Activated T-cell treated with anti-CD3 and anti-CD28 coated beads, Interleukin-2, amount 50 U/mL, for 24 hours (primary cell): ENCODE measurements around the gene EML4.

Experiments
- DNase-seq: peaks from one replicate; pipeline ENCODE4 v3.0.0-alpha.2; 2020
- H3K27ac Mint-ChIP-seq: 2 replicates; pipeline ENCODE4 v1.8.0; 2020; ENCODE audit warnings: mild to moderate bottlenecking, mixed read lengths
- H3K27me3 Mint-ChIP-seq: 2 replicates; pipeline ENCODE4 v1.8.0; 2020; ENCODE audit warnings: mixed read lengths
- H3K36me3 Mint-ChIP-seq: 2 replicates; pipeline ENCODE4 v1.8.0; 2020; ENCODE audit warnings: low read depth, mixed read lengths
- H3K4me1 Mint-ChIP-seq: 2 replicates; pipeline ENCODE4 v1.8.0; 2020; ENCODE audit warnings: low read depth, mixed read lengths
- H3K4me3 Mint-ChIP-seq: 2 replicates; pipeline ENCODE4 v1.8.0; 2020; ENCODE audit warnings: mild to moderate bottlenecking, moderate library complexity, mixed read lengths
- H3K9me3 Mint-ChIP-seq: 2 replicates; pipeline ENCODE4 v1.8.0; 2020; ENCODE audit warnings: mixed read lengths

The EML4 gene

DNA sequence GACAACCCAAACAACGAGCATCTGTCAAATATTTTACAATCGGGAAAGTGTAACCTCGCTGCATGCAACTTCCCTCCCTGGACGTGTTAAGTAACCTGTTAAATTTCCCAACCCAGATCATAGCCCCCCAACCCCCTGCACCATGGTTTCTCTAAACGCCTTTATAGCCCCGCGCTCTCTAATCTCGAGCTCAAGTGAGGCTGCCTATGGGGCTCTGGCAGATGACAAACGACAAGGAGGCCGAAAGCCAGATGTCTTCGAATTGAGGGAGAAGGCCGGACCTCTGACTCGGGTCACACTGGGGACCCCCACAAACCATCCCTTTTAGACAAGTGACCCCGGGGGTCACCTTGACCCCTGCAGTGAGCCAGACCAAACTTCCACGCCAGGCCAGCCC is 191.3 kb downstream of the EML4 start:
- no peaks in the 10 kb centered on the region for H3K9me3 Mint-ChIP-seq
- H3K4me1 Mint-ChIP-seq = peaks cover 53% of the 10 kb centered on the region
- no peaks in the 10 kb centered on the region for H3K27me3 Mint-ChIP-seq
- H3K36me3 Mint-ChIP-seq = peaks cover 41% of the 10 kb centered on the region
- peak overlapping the region; percentile 88 for H3K4me3 Mint-ChIP-seq
- peak overlapping the region; percentile 100 for H3K27ac Mint-ChIP-seq
- no peak for DNase-seq

DNA sequence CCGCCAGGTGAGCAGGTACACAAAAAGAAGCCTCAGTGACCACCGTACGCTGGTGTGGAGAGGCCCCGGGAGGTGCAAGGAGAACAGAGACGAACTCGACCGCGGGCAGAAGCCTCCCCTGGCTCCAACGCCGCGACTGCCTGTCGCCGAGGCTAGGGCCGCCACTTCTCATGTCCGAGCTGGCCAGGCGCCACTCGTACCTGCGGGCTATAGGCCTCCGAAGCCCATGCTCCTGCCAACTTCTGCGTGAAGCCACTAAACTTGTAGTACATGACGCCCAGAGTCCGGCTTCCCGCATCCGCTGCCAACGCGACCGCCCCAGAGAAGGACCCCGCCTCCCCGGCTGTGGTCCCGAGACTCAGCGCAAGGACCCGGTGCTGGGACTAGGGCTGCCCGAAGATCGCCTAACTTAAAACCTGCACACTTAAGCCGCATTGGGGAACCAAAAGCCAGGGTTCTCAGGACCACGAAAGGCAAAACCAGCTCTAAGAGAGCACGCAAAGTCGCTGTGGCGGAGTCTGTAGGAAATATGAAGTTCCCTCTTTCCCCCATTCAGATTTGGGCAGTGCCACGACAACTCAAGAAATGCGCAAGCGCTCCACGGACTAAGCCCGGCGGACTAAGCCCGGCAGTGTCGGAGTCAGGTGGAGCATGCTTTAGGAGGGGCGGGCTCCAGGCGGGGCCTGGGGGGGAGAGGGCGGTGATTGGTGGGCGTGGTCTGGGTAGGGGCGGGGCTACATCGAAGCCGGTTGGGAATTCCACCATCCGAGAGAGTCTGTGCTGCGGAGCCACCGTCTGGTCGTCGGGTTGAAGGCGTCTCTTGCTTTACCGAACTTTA is 192.0 kb downstream of the EML4 start, which contains the start of gene COX7A2L:
Gene COX7A2L (minus strand): TSS at position 328 of the 838 bp plus-strand sequence. CDS start 56 bp downstream, at position 272.
- no peaks in the 10 kb centered on the region for H3K27me3 Mint-ChIP-seq
- peak within 1 kb of the TSS; percentile 88 for H3K4me3 Mint-ChIP-seq
- peaks cover 39% of the 10 kb centered on the region for H3K36me3 Mint-ChIP-seq
- peak within 1 kb of the TSS; percentile 100 for H3K27ac Mint-ChIP-seq
- peak; percentile 97 for DNase-seq
- H3K4me1 Mint-ChIP-seq = peaks cover 51% of the 10 kb centered on the region
- H3K9me3 Mint-ChIP-seq = no peaks in the 10 kb centered on the region

DNA sequence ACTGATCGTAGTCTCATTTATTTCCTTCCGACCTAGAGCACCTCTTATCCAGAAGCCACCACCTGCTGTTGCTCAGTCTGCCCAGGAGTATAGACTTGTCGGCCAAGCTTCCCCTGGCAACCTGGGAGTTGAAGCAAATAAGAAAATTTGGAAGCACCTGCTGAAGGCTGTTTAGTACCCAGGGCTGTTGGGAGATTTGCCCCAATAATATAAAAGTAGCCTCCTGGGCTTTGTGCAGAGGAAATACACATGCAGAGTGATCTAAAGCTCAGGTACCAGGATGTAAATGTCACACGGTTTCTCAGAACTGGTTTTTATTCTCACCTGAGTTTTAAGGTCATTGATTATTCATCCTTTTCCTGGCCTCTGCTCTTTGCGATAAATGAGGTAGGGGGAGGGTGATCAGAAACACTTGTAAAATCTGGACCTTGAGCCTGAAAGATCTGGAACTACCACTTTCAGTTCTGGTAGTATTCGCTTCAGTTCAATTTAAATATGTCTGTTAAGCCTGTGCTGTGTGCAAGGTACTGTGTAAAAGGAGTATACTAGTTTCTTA is 192.7 kb downstream of the EML4 start:
- H3K27ac Mint-ChIP-seq = peak overlapping the region; percentile 100
- H3K9me3 Mint-ChIP-seq = no peaks in the 10 kb centered on the region
- H3K36me3 Mint-ChIP-seq = peaks cover 32% of the 10 kb centered on the region
- H3K4me3 Mint-ChIP-seq = peak overlapping the region; percentile 88
- no peak for DNase-seq
- H3K4me1 Mint-ChIP-seq = peaks cover 44% of the 10 kb centered on the region
- no peaks in the 10 kb centered on the region for H3K27me3 Mint-ChIP-seq

DNA sequence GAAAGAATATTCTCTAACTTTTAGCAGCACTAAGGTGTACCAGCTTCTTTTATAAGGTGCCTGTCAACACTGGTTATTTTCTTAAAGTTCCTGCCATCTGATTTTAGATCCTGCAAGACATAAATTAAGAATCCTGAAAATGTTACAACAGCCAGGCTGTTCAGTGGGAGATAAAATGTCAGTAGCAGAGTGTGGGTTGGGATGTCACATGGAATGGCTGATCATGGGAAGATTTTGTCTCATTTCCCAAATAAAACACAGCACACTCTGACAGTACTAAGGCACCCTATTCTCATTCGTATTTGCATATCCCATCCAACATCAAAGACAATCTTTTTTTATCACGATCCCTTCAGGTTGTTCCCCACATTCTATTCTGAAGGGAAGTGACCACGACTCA is 194.3 kb downstream of the EML4 start:
- no peaks in the 10 kb centered on the region for H3K9me3 Mint-ChIP-seq
- DNase-seq = no peak
- no peak overlapping the region for H3K4me3 Mint-ChIP-seq
- H3K27ac Mint-ChIP-seq = no peak overlapping the region
- no peaks in the 10 kb centered on the region for H3K27me3 Mint-ChIP-seq
- H3K4me1 Mint-ChIP-seq = peaks cover 34% of the 10 kb centered on the region
- peaks cover 21% of the 10 kb centered on the region for H3K36me3 Mint-ChIP-seq

DNA sequence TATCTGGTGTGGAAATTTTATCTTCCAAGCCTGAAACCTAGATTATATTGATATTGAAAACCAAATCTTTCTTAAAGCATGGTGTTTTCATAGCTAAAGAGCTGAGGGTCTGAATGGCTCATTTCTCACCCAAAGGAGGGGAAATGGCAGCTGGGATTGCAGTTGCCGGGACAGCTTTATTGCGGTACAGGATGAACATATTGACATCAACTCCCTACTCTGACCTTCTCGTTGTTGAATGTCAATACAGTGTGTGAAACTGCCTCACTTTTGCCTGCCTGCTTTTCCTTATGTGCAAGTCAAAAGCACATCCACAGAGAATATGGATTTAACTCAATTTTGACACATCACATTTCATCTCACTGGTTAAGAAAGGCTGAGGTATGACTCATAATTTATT is 195.5 kb downstream of the EML4 start:
- no peak for DNase-seq
- Mint-ChIP-seq H3K27ac (no peak overlapping the region), H3K4me3 (no peak overlapping the region), H3K9me3 (no peaks in the 10 kb centered on the region), H3K36me3 (peaks cover 16% of the 10 kb centered on the region), H3K27me3 (no peaks in the 10 kb centered on the region), H3K4me1 (peaks cover 23% of the 10 kb centered on the region)

DNA sequence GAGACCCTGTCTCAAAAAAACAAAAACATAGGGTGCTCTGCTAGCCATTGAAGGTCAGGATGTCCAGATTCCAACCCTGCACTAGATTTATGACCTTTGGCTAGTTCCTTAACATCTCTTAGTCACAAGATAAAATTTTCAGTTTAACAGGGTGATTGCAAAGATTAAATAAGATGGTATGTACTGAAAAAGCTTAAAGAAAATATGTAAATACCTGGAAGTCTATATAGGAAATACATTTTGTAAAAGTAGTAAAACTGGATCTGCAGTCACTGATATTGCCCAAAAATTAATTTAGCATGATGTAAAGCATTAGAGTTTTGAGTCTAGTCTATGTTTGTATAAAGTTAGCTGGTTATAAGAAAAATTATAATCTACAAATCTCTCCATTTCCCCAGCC is 197.3 kb downstream of the EML4 start:
- Mint-ChIP-seq H3K27ac (no peak overlapping the region), H3K9me3 (no peaks in the 10 kb centered on the region), H3K27me3 (no peaks in the 10 kb centered on the region), H3K4me1 (peaks cover 18% of the 10 kb centered on the region), H3K4me3 (no peak overlapping the region), H3K36me3 (no peaks in the 10 kb centered on the region)
- no peak for DNase-seq

DNA sequence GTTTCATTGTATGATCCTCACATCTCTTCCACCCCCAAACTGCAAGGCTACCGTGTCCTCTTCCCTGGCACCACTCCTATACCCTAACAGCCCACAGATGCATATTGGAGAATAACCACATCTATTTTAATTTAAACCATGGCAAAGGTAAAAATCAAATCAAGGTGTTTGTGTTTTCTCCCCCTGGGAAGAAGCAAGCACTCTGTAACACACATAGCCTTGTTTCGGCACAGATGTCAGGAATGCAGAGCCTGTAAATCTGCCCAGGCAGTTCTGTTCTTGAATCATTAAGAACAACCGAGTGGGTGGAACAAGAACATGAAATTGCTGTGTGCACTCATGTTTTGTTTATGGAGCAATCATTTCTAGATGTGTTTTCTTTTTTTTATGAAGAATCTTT is 198.7 kb downstream of the EML4 start:
- Mint-ChIP-seq H3K4me1 (peaks cover 7% of the 10 kb centered on the region), H3K4me3 (no peak overlapping the region), H3K36me3 (no peaks in the 10 kb centered on the region), H3K27ac (no peak overlapping the region), H3K9me3 (no peaks in the 10 kb centered on the region), H3K27me3 (no peaks in the 10 kb centered on the region)
- no peak for DNase-seq

DNA sequence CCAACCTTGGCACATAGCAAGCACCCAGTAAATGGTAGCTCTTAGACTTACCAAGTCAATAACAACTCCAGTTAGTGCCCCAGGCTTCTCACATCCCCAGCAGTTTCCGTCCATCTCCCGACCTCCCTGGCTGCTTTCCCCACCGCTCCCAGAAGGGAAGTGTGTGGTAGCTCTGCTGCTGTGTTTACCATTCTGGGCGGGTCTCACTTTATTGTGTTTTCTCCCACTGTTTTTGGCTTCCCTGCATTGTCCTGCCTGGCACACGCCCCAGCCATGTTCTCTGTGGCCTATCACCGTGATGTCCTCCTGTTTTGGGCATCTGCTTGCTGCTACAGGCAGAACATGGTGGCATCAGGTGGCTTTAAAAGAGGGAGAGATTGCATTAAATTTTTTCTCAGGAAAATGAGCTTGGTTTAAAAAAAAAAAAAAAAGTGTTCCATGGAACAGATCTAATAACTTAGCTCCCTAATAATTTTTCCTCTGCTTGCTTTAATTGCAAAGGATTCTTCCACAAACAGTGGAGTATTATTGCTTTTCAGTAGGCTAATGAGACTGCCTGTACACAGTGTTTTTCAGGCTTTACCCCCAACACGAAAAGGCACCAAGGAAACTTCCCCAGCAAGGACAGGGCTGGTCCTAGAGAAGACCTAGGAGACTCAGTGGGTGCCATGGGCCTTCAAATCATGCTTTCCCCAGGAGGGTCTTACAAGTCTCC is 199.8 kb downstream of the EML4 start:
- Mint-ChIP-seq H3K36me3 (no peaks in the 10 kb centered on the region), H3K9me3 (no peaks in the 10 kb centered on the region), H3K4me3 (no peak overlapping the region), H3K27ac (no peak overlapping the region), H3K4me1 (peaks cover 7% of the 10 kb centered on the region), H3K27me3 (no peaks in the 10 kb centered on the region)
- DNase-seq = no peak

DNA sequence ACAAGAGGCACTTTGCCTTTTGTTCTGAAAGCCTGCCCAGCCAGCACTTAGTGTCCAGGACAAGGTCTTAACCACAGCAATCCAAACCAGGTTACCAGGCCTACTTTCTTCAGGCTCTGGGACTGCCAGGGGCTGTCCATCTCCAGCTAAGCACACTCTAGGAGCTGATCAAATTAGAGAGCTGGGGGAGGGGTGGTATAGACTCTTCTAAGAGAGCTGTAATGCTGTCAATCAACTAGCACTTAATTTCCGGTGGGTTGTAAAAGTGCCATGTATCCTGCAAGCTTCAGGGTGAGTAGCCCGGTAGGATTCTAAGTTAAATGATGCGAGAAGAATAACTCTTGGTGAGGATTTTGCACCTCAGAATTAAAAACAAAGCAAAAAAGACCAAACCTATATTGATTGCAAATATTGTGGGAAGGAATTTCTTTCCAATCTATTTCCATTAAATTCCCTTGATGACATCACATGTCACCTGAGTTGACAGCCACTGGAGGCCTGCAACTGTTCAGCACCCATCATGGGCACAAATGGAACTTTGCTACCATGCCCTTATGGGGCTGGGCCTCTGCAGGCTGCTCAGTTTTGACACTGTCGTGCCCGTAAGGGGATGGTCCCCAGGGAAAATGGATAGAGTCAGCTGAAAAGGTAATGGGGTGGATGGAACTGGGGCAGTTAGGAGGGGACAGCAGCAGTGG is 200.5 kb downstream of the EML4 start:
- Mint-ChIP-seq H3K4me3 (no peak overlapping the region), H3K27me3 (no peaks in the 10 kb centered on the region), H3K36me3 (no peaks in the 10 kb centered on the region), H3K9me3 (no peaks in the 10 kb centered on the region), H3K4me1 (peaks cover 7% of the 10 kb centered on the region), H3K27ac (no peak overlapping the region)
- DNase-seq = no peak

DNA sequence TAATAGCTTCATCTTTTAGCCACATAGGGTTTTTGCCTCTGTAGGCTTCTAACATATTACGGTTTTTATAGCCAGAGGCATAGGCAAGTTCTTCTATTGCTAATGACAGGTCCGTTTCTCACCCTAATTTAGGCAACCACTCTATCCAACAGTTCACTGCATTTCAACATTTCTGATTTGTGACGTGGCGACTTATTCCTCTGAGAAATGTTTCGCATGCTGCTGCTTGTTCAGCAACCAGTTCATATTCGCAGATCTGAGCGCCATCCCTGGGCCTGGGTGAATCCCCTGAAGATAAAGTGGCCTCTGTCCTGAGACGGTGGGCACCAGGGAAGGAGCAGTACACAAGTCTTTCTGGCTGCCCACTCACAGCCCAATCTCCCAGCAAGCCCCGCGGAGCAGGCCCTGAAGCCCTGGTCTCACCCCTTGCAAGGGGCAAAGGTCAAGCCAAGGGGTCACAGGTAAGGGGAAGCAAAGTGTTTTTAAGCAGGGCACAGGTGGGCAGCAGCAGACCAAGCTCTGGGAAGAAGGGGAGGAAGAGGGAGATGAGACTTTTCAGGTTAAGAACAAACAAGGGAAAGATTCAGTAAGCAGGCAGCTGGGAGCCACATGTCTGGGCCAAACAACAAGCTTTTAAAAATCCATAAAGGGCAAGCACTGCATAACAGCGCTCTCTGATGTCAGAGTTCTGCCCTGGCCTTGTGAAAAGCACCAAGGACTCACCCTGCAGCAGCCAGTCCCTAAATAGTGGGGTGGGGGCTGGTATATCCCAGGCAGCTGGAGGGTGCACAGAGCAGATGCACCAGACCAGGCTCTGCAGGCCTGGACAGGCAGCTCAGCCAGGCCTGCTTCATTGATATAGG is 202.7 kb downstream of the EML4 start:
- Mint-ChIP-seq H3K27ac (no peak overlapping the region), H3K36me3 (no peaks in the 10 kb centered on the region), H3K4me3 (no peak overlapping the region), H3K4me1 (peaks cover 7% of the 10 kb centered on the region), H3K9me3 (no peaks in the 10 kb centered on the region), H3K27me3 (no peaks in the 10 kb centered on the region)
- DNase-seq = no peak

DNA sequence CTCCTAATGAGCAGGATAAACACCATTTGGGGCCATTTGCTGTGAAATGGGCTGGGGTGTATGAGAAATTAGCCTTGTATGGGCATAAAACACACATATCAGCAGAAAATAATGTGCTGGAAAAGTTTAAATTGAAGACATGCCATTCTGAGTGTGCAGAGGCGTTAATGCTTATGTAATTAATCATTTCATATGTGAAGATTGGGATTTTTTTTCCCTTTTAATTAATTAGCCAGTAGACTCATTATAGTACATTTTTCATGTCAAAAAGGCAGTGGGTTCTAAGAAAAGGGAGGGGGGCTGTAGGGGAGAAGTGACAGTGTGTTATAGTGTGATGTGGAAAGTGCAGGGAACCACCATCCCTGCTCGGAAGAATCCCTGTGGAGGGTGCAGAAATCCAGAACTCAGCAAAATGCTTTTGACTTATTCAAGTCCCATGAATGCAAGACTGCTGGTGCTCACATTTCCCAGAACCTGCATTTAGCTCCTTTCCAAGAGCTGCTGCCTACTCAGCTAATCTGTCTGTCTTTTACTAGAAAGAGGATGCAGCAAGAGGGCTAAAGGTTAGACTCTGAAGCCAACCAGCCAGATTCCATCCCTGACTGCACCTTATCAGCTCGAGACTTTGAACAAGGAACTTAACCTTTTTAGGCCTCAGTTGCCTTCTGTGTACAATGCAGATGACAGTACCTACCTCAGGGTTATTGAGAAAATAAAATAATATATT is 203.5 kb downstream of the EML4 start:
- Mint-ChIP-seq H3K27me3 (no peaks in the 10 kb centered on the region), H3K36me3 (no peaks in the 10 kb centered on the region), H3K9me3 (no peaks in the 10 kb centered on the region), H3K4me1 (peaks cover 6% of the 10 kb centered on the region), H3K4me3 (no peak overlapping the region), H3K27ac (no peak overlapping the region)
- no peak for DNase-seq

DNA sequence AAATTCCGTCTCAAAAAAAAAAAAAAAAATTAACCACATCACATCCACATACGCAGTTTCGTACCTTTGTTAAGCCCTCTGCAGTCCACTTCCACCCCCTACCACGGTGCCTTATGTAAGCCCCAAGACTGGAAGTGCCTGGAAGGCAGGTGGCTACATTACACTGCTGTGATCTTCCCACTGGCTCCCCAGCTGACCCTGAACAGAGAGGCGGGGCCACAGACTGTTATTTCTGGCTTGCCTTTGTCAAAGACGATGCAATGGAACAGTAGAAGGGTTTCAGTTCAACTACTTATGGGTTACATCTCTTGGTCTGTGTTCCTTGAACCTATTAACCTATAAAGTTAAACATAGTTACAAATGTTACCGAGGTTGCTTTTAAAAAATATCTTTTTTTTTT is 207.6 kb downstream of the EML4 start:
- H3K27ac Mint-ChIP-seq = no peak overlapping the region
- H3K36me3 Mint-ChIP-seq = no peaks in the 10 kb centered on the region
- DNase-seq = no peak
- H3K4me3 Mint-ChIP-seq = no peak overlapping the region
- no peaks in the 10 kb centered on the region for H3K27me3 Mint-ChIP-seq
- no peaks in the 10 kb centered on the region for H3K4me1 Mint-ChIP-seq
- H3K9me3 Mint-ChIP-seq = no peaks in the 10 kb centered on the region

DNA sequence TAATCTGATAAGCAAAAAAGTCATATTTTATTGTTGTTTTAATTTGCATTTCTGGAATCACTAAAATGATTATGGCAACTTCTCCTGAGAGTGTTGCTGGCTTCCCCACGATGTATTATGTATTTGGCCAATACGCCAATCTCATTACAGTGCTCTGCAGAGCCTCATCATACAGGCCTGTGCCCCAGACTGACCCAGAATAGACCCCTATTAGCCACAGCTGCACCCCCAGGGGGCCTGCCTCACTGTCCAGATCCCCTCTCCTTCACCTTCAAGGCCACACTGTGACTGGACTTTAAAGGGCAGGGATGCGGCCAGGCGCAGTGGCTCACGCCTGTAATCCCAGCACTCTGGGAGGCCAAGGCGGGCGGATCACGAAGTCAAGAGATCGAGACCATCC is 209.3 kb downstream of the EML4 start:
- no peak overlapping the region for H3K4me3 Mint-ChIP-seq

More for the DNA sequence above, 209.3 kb downstream of the EML4 start:
- Mint-ChIP-seq H3K9me3 (no peaks in the 10 kb centered on the region), H3K27ac (no peak overlapping the region), H3K27me3 (no peaks in the 10 kb centered on the region), H3K36me3 (no peaks in the 10 kb centered on the region), H3K4me1 (no peaks in the 10 kb centered on the region)
- no peak for DNase-seq
